A549 (cell line): ENCODE measurements around the gene SPRED3. TPM values are rescaled to one million over a fixed set of nuclear protein-coding genes. Genes with fewer than 3 reads are reported as not detected.
A peak's percentile ranks its signal among the peaks of the same experiment; 100 is the strongest.

ENCODE experiments used
- ATAC-seq, 2 experiments: fragments of 200-7000 bp in 1 of 2; fragments of >200 bp in 1 of 2; cut with Nextera tagmentation in 1 of 2; cut with Tn5 transposase in 1 of 2; 3 replicates each; pipeline versions ENCODE4 v1.8.0 to v1.9.1; 2018 to 2020; ENCODE audit warnings: mild to moderate bottlenecking in 1 of 2, moderate library complexity in 1 of 2
- CTCF ChIA-PET: fragments of 300-600 bp; sonication (Branson Sonifier 250); formaldehyde crosslinking; extraction: SDS; loops from one replicate; lab custom pipeline; 2021; ENCODE audit warnings: antibody characterized with exemption, inconsistent platforms; lab: Yijun Ruan, JAX
- POLR2A ChIA-PET: fragments of 350-600 bp; formaldehyde crosslinking; extraction: SDS; loops from one replicate; lab custom pipeline; 2021; ENCODE audit warnings: antibody characterized with exemption, inconsistent platforms; lab: Yijun Ruan, JAX
- DNase-seq, 2 experiments: peaks; one replicate each; pipeline versions ENCODE4 v3.0.0 to v3.0.0-alpha.2; 2011 to 2016; ENCODE audit warnings: low read depth in 1 of 2, low spot score in 1 of 2
- FAIRE-seq: peaks from 2 replicates; lab custom pipeline; 2011; peaks lifted over from hg19 to GRCh38; lab: Jason Lieb, UNC
- H3K27ac ChIP-seq, 2 experiments: fragments of >200 bp; sonication (Bioruptor Twin); formaldehyde crosslinking; 3 replicates each; pipeline ENCODE4 v1.5.1; 2016 to 2017
- H3K4me1 ChIP-seq: fragments of >200 bp; sonication (Bioruptor Twin); formaldehyde crosslinking; 3 replicates; pipeline ENCODE4 v1.6.1; 2016
- H3K4me2 ChIP-seq: fragments of >200 bp; sonication (Bioruptor Twin); formaldehyde crosslinking; 3 replicates; pipeline ENCODE4 v1.6.1; 2016
- H3K4me3 ChIP-seq: fragments of >200 bp; sonication (Bioruptor Twin); formaldehyde crosslinking; 3 replicates; pipeline ENCODE4 v1.5.1; 2016
- H3K9me3 ChIP-seq: fragments of >200 bp; sonication (Bioruptor Twin); formaldehyde crosslinking; 3 replicates; pipeline ENCODE4 v1.6.1; 2016
- BCL3 ChIP-seq: fragments of >200 bp; sonication (Bioruptor Twin); formaldehyde crosslinking; IDR thresholded peaks from 3 replicates; pipeline ENCODE4 v1.6.1; 2016
- BHLHE40 ChIP-seq: IDR thresholded peaks from 2 replicates; pipeline ENCODE4 v1.6.1; 2012; ENCODE audit warnings: low read depth, low read length, inconsistent platforms
- CHD2 ChIP-seq: fragments of 150-350 bp; IDR thresholded peaks from 2 replicates; pipeline ENCODE4 v1.6.1; 2014; ENCODE audit warnings: low read length; ENCODE audit not compliant: partially characterized antibody
- EHMT2 ChIP-seq: fragments of 200-600 bp; sonication (generic); IDR thresholded peaks from 2 replicates; pipeline ENCODE4 v1.6.1; 2016; ENCODE audit warnings: antibody characterized with exemption, low read depth, mild to moderate bottlenecking, moderate library complexity
- ELK1 ChIP-seq: fragments of 150-350 bp; IDR thresholded peaks from 2 replicates; pipeline ENCODE4 v1.6.1; 2014; ENCODE audit warnings: low read depth, mild to moderate bottlenecking, low read length
- EP300 ChIP-seq, 2 experiments: fragments of >200 bp; sonication (Bioruptor Twin); formaldehyde crosslinking; IDR thresholded peaks; 2 replicates in 1 of 2; 3 replicates in 1 of 2; pipeline ENCODE4 v1.6.1; 2016 to 2017
- ESRRA ChIP-seq: fragments of 150-350 bp; IDR thresholded peaks from 2 replicates; pipeline ENCODE4 v1.6.1; 2014; ENCODE audit warnings: mild to moderate bottlenecking, low read length, borderline replicate concordance
- FOXS1 ChIP-seq: fragments of 250-450 bp; sonication (Bioruptor Pico); IDR thresholded peaks from 2 replicates; pipeline ENCODE4 v1.5.0; 2020; ENCODE audit warnings: mild to moderate bottlenecking, moderate library complexity
- GATA3 ChIP-seq: IDR thresholded peaks from 2 replicates; pipeline ENCODE4 v1.6.1; 2012; ENCODE audit warnings: borderline replicate concordance
- HDAC2 ChIP-seq: fragments of 200-600 bp; sonication (generic); IDR thresholded peaks from 2 replicates; pipeline ENCODE4 v1.6.1; 2016
- HOXA7 ChIP-seq: fragments of 250-450 bp; sonication (Bioruptor Pico); IDR thresholded peaks from 2 replicates; pipeline ENCODE4 v1.5.0; 2020; ENCODE audit warnings: mild to moderate bottlenecking, moderate library complexity
- HOXB13 ChIP-seq: fragments of 250-450 bp; sonication (Bioruptor Pico); IDR thresholded peaks from 2 replicates; pipeline ENCODE4 v1.5.0; 2020; ENCODE audit warnings: low read depth, mild to moderate bottlenecking, moderate library complexity
- KDM1A ChIP-seq: fragments of 200-600 bp; sonication (generic); IDR thresholded peaks from 2 replicates; pipeline ENCODE4 v1.6.1; 2016; ENCODE audit warnings: low read depth, mild to moderate bottlenecking
- KDM5A ChIP-seq: fragments of 200-600 bp; sonication (generic); IDR thresholded peaks from 2 replicates; pipeline ENCODE4 v1.6.1; 2016; ENCODE audit warnings: antibody characterized with exemption, mild to moderate bottlenecking
- MAX ChIP-seq: IDR thresholded peaks from 2 replicates; pipeline ENCODE4 v1.6.1; 2012
- MAZ ChIP-seq: fragments of 150-350 bp; IDR thresholded peaks from 2 replicates; pipeline ENCODE4 v1.6.1; 2014; ENCODE audit warnings: antibody characterized with exemption, low read depth, low read length, borderline replicate concordance
- MYC ChIP-seq: IDR thresholded peaks from 2 replicates; pipeline ENCODE4 v1.6.1; 2012; ENCODE audit warnings: mild to moderate bottlenecking, inconsistent platforms, low read length, improper control_type of control experiment, borderline replicate concordance
- NR3C1 ChIP-seq: fragments of >200 bp; sonication (Bioruptor Twin); formaldehyde crosslinking; IDR thresholded peaks from 3 replicates; pipeline ENCODE4 v1.6.1; 2017
- PHF8 ChIP-seq: fragments of 200-600 bp; sonication (generic); IDR thresholded peaks from 2 replicates; pipeline ENCODE4 v1.6.1; 2016; ENCODE audit warnings: low read depth, mild to moderate bottlenecking, antibody characterized with exemption, moderate library complexity, borderline replicate concordance
- RARB ChIP-seq: fragments of 250-450 bp; sonication (Bioruptor Pico); IDR thresholded peaks from 2 replicates; pipeline ENCODE4 v1.8.0; 2021; ENCODE audit warnings: mild to moderate bottlenecking, moderate library complexity
- RCOR1 ChIP-seq: fragments of 150-350 bp; IDR thresholded peaks from 2 replicates; pipeline ENCODE4 v1.6.1; 2014; ENCODE audit warnings: antibody characterized with exemption, low read length, low read depth
- RNF2 ChIP-seq: fragments of 200-600 bp; sonication (generic); IDR thresholded peaks from 2 replicates; pipeline ENCODE4 v1.6.1; 2016; ENCODE audit warnings: low read depth, mild to moderate bottlenecking, antibody characterized with exemption, moderate library complexity, borderline replicate concordance
- ZFP36 ChIP-seq: fragments of 450-650 bp; IDR thresholded peaks from 2 replicates; pipeline ENCODE4 v1.6.1; 2014; ENCODE audit warnings: borderline replicate concordance; ENCODE audit not compliant: partially characterized antibody
- ZNF302 ChIP-seq: fragments of 250-450 bp; sonication (Bioruptor Pico); IDR thresholded peaks from 2 replicates; pipeline ENCODE4 v1.9.0; 2021; ENCODE audit warnings: inconsistent platforms, mild to moderate bottlenecking, moderate library complexity
- ZSCAN20 ChIP-seq: fragments of 250-450 bp; sonication (Bioruptor Pico); IDR thresholded peaks from 2 replicates; pipeline ENCODE4 v1.8.0; 2022; ENCODE audit warnings: mild to moderate bottlenecking, moderate library complexity
- WGBS: methylation state at CpG from one replicate; pipeline ENCODE4 v1.1.6; 2017; ENCODE audit errors: missing lambda C conversion rate; 5-methylcytosine and 5-hydroxymethylcytosine counted together
- polyA plus RNA-seq, 4 experiments: library from polyadenylated mRNA; depleted of rRNA in 3 of 4; stranded (reverse); fragments of >200 nt; fragmentation: RNase III in 1 of 4; extraction: RNeasy Plus Mini Kit Qiagen cat#74134 plus additional on column Dnase treatment in 1 of 4; gene quantifications; 2 replicates in 3 of 4; 3 replicates in 1 of 4; pipeline ENCODE4 v1.2.3, GENCODE V29; 2011 to 2017
- TF ChIP-seq, protein P1 (sequence below): fragments of >200 bp; sonication (Bioruptor Twin); formaldehyde crosslinking; IDR thresholded peaks from 3 replicates; pipeline ENCODE4 v1.5.1; 2016
- TF ChIP-seq, protein P2 (sequence below): fragments of 450-650 bp; IDR thresholded peaks from 2 replicates; pipeline ENCODE4 v1.6.1; 2014; ENCODE audit warnings: antibody characterized with exemption

The SPRED3 gene
- polyA plus RNA-seq, 2 of the 4 experiments (the other 2 are of a cell fraction): 2.8 to 3.0 TPM

- H3K4me2 ChIP-seq: no peak overlapping the region
- peak; percentile 92 for FAIRE-seq
- DNase-seq: no peak
- H3K4me1 ChIP-seq: peaks cover 4% of the 10 kb centered on the region; the same call in 1 of the 3 replicates
- ATAC-seq: no peak
- H3K27ac ChIP-seq: no peak overlapping the region
- no peak overlapping the region for H3K4me3 ChIP-seq
- TF ChIP-seq MYC (no peak), HOXA7 (CRISPR knock-in tag) (no peak), EP300 (IDR thresholded peaks at IDR 0.05) (no peak), CHD2 (no peak), MAX (no peak), PHF8 (no peak), FOXS1 (CRISPR knock-in tag) (no peak), KDM1A (no peak), RARB (CRISPR knock-in tag) (no peak), ZSCAN20 (CRISPR knock-in tag) (no peak), HOXB13 (CRISPR knock-in tag) (no peak), ELK1 (no peak), ZNF302 (no peak), HDAC2 (no peak), GATA3 (no peak), BCL3 (no peak), NR3C1 (no peak), KDM5A (no peak)
- TF ChIP-seq, protein P1, sequence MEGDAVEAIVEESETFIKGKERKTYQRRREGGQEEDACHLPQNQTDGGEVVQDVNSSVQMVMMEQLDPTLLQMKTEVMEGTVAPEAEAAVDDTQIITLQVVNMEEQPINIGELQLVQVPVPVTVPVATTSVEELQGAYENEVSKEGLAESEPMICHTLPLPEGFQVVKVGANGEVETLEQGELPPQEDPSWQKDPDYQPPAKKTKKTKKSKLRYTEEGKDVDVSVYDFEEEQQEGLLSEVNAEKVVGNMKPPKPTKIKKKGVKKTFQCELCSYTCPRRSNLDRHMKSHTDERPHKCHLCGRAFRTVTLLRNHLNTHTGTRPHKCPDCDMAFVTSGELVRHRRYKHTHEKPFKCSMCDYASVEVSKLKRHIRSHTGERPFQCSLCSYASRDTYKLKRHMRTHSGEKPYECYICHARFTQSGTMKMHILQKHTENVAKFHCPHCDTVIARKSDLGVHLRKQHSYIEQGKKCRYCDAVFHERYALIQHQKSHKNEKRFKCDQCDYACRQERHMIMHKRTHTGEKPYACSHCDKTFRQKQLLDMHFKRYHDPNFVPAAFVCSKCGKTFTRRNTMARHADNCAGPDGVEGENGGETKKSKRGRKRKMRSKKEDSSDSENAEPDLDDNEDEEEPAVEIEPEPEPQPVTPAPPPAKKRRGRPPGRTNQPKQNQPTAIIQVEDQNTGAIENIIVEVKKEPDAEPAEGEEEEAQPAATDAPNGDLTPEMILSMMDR: no peak
- TF ChIP-seq, protein P2, sequence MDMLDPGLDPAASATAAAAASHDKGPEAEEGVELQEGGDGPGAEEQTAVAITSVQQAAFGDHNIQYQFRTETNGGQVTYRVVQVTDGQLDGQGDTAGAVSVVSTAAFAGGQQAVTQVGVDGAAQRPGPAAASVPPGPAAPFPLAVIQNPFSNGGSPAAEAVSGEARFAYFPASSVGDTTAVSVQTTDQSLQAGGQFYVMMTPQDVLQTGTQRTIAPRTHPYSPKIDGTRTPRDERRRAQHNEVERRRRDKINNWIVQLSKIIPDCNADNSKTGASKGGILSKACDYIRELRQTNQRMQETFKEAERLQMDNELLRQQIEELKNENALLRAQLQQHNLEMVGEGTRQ: no peak
- POLR2A ChIA-PET: interaction anchor here (1.0 kb wide), 1 partner anchor 18 kb away, joined by 3 read pairs; no protein-coding TSS in a partner anchor
- no peaks in the 10 kb centered on the region for H3K9me3 ChIP-seq
- WGBS: 58% methylated on average over 2 of the region's 2 CpGs
- CTCF ChIA-PET: interaction anchor here (0.7 to 1.9 kb wide), 3 partner anchors 34 to 144 kb away, joined by 3 to 7 read pairs (median 6); partner anchors contain the start of genes CATSPERG and PPP1R14A
Observed at GRCh38 chr19:38369584-38369983, 18.9 kb upstream of the SPRED3 start.

GRCh38 chr19:38370299-38370698 is 18.2 kb upstream of the SPRED3 start:
- ATAC-seq (no peak), DNase-seq (no peak), FAIRE-seq (peak; percentile 49)
- WGBS: 55% methylated on average over 12 of the region's 12 CpGs
- Histone ChIP-seq H3K4me3 (no peak overlapping the region), H3K27ac (no peak overlapping the region), H3K4me2 (no peak overlapping the region), H3K9me3 (no peaks in the 10 kb centered on the region), H3K4me1 (peaks cover 4% of the 10 kb centered on the region; the same call in 1 of the 3 replicates)
- CTCF ChIA-PET: interaction anchor here (0.7 to 1.9 kb wide), 7 partner anchors 11 to 468 kb away, joined by 3 to 7 read pairs (median 3); partner anchors contain the start of genes CATSPERG and PPP1R14A
- POLR2A ChIA-PET: interaction anchor here (0.7 to 1.0 kb wide), 2 partner anchors 17 to 560 kb away, joined by 3 read pairs; no protein-coding TSS in a partner anchor
- TF ChIP-seq BCL3: no peak
- TF ChIP-seq RARB (CRISPR knock-in tag): no peak
- no peak for TF ChIP-seq ESRRA
- TF ChIP-seq ZFP36: no peak
- TF ChIP-seq RNF2: no peak
- TF ChIP-seq GATA3: no peak
- no peak for TF ChIP-seq HOXB13 (CRISPR knock-in tag)
- TF ChIP-seq, protein P1: no peak
- TF ChIP-seq MAX: no peak
- TF ChIP-seq RCOR1: no peak
- TF ChIP-seq BHLHE40: no peak
- TF ChIP-seq HDAC2: no peak
- TF ChIP-seq MAZ: no peak
- no peak for TF ChIP-seq ZNF302
- TF ChIP-seq EHMT2: no peak
